ENCODE results near the gene PTPRA. TPM values are rescaled to one million over a fixed set of nuclear protein-coding genes. Genes with fewer than 3 reads are reported as not detected.
"Not testable (repeated sequence)": the region's sequence is repeated elsewhere in the genome, so short reads cannot be mapped to it uniquely, and the experiment has no call there.

PTPRA gene
- total and polyA plus RNA-seq, 11 donors = 6.1 to 43.4 (median 24.9) TPM

GRCh38 chr20:2891343-2891742, 18.1 kb downstream of the PTPRA start:
- Histone ChIP-seq H3K36me3 (peaks cover 0 to 5% (median 0%) of the 10 kb centered on the region in 9 donors), H3K9me3 (peaks cover 0 to 18% (median 3%) of the 10 kb centered on the region in 12 donors), H3K27ac (no peak overlapping the region), H3K4me1 (peaks cover 0 to 32% (median 14%) of the 10 kb centered on the region in 12 donors), H3K27me3 (no peaks in the 10 kb centered on the region), H3K4me3 (no peak overlapping the region)
- DNase-seq (no peak), ATAC-seq (no peak)
- intact Hi-C loops (cut with DNase I) = loop anchor here in 1 of 10 donors (5.0 kb wide), 1 partner anchor 41 kb away; no protein-coding TSS in a partner anchor
- TF ChIP-seq CTCF (IDR thresholded peaks at IDR 0.05) = no peak
- no peak for TF ChIP-seq POLR2A (IDR thresholded peaks at IDR 0.05)
- 67 to 74% (median 68%) methylated on average over 2 of the region's 2 CpGs for WGBS, 4 donors

- no peak overlapping the region for H3K27ac ChIP-seq
- no peak for ATAC-seq
- H3K4me3 ChIP-seq = no peak overlapping the region
- DNase-seq = no peak
- no peaks in the 10 kb centered on the region for H3K27me3 ChIP-seq
- intact Hi-C loops (cut with DNase I) = loop anchor here in 1 of 10 donors (5.0 kb wide), 1 partner anchor 40 kb away; no protein-coding TSS in a partner anchor
- peaks cover 0 to 5% (median 0%) of the 10 kb centered on the region in 9 donors for H3K36me3 ChIP-seq
- peaks cover 0 to 26% (median 3%) of the 10 kb centered on the region in 12 donors for H3K9me3 ChIP-seq
- TF ChIP-seq POLR2A (IDR thresholded peaks at IDR 0.05) (no peak), CTCF (IDR thresholded peaks at IDR 0.05) (no peak)
- 78 to 97% (median 93%) methylated on average over 3 of the region's 3 CpGs for WGBS, 4 donors
- peaks cover 0 to 32% (median 13%) of the 10 kb centered on the region in 12 donors for H3K4me1 ChIP-seq
Measured at GRCh38 chr20:2892376-2892775, 19.1 kb downstream of the PTPRA start.

- 92 to 98% (median 94%) methylated on average over 2 of the region's 2 CpGs for WGBS, 4 donors
- Histone ChIP-seq H3K4me1 (peaks cover 0 to 29% (median 13%) of the 10 kb centered on the region in 12 donors), H3K27me3 (no peaks in the 10 kb centered on the region), H3K4me3 (no peak overlapping the region), H3K36me3 (peaks cover 0 to 5% (median 0%) of the 10 kb centered on the region in 9 donors), H3K27ac (no peak overlapping the region), H3K9me3 (peaks cover 0 to 26% (median 3%) of the 10 kb centered on the region in 12 donors)
- no peak for ATAC-seq
- TF ChIP-seq POLR2A (IDR thresholded peaks at IDR 0.05) = no peak
- TF ChIP-seq CTCF (IDR thresholded peaks at IDR 0.05) = no peak
- intact Hi-C loops (cut with DNase I) = loop anchor here in 1 of 10 donors (5.0 kb wide), 1 partner anchor 38 kb away; no protein-coding TSS in a partner anchor
- DNase-seq = no peak
Measured at GRCh38 chr20:2894221-2894620, 20.9 kb downstream of the PTPRA start.

- H3K4me1 ChIP-seq = peaks cover 0 to 26% (median 12%) of the 10 kb centered on the region in 12 donors
- H3K27me3 ChIP-seq; H3K27ac ChIP-seq; H3K4me3 ChIP-seq; H3K36me3 ChIP-seq; ATAC-seq; intact Hi-C loops (cut with DNase I); DNase-seq: not testable (repeated sequence)
- peaks cover 0 to 26% (median 3%) of the 10 kb centered on the region in 12 donors for H3K9me3 ChIP-seq
- 93 to 99% (median 97%) methylated on average over 3 of the region's 3 CpGs for WGBS, 4 donors
Measured at GRCh38 chr20:2895154-2895553, 21.9 kb downstream of the PTPRA start.

GRCh38 chr20:2899243-2899642, 26.0 kb downstream of the PTPRA start:
- Histone ChIP-seq H3K9me3 (peaks cover 0 to 26% (median 3%) of the 10 kb centered on the region in 12 donors), H3K4me1 (peaks cover 0 to 29% (median 6%) of the 10 kb centered on the region in 12 donors), H3K27ac (no peak overlapping the region), H3K4me3 (no peak overlapping the region), H3K27me3 (no peaks in the 10 kb centered on the region), H3K36me3 (peaks cover 0 to 5% (median 0%) of the 10 kb centered on the region in 9 donors)
- ATAC-seq (no peak), DNase-seq (no peak)
- intact Hi-C loops (cut with DNase I) = no loop called here
- 92 to 96% (median 94%) methylated on average over 3 of the region's 3 CpGs for WGBS, 4 donors
- no peak for TF ChIP-seq CTCF (IDR thresholded peaks at IDR 0.05)
- no peak for TF ChIP-seq POLR2A (IDR thresholded peaks at IDR 0.05)

All from heart left ventricle (tissue), 16 donors.